ENCODE data around the gene ADAM29. TPM values are rescaled to one million over a fixed set of nuclear protein-coding genes. Genes with fewer than 3 reads are reported as not detected.
"Not testable (repeated sequence)": the region's sequence is repeated elsewhere in the genome, so short reads cannot be mapped to it uniquely, and the experiment has no call there.

ADAM29 gene
- total RNA-seq, 1 donor from 2014 or later, result not detected

- Mint-ChIP-seq H3K4me3 (ENCODE audit: unreplicated experiment) (no peak overlapping the region), H3K36me3 (ENCODE audit: low read depth) (peaks cover 5% of the 10 kb centered on the region), H3K9me3 (ENCODE audit: low read depth) (peaks cover 57% of the 10 kb centered on the region), H3K27me3 (ENCODE audit: low read depth) (no peaks in the 10 kb centered on the region), H3K27ac (ENCODE audit: unreplicated experiment) (no peak overlapping the region), H3K4me1 (ENCODE audit: low read depth) (no peaks in the 10 kb centered on the region)
- no peak for TF ChIP-seq CTCF (IDR thresholded peaks at IDR 0.05)
- no peak for DNase-seq (ENCODE audit: low spot score)
Observed at GRCh38 chr4:174983128-174983750, 65.1 kb downstream of the ADAM29 start.

GRCh38 chr4:174983870-174984269 lies 65.7 kb downstream of the ADAM29 start:
- H3K27me3 Mint-ChIP-seq (ENCODE audit: low read depth); H3K4me1 Mint-ChIP-seq (ENCODE audit: low read depth); DNase-seq (ENCODE audit: low spot score); H3K36me3 Mint-ChIP-seq (ENCODE audit: low read depth); H3K4me3 Mint-ChIP-seq (ENCODE audit: unreplicated experiment); H3K27ac Mint-ChIP-seq (ENCODE audit: unreplicated experiment): not testable (repeated sequence)
- peaks cover 59% of the 10 kb centered on the region for H3K9me3 Mint-ChIP-seq (ENCODE audit: low read depth)

GRCh38 chr4:174989791-174990190 lies 71.6 kb downstream of the ADAM29 start:
- peaks cover 37% of the 10 kb centered on the region for H3K9me3 Mint-ChIP-seq (ENCODE audit: low read depth)
- peaks cover 3% of the 10 kb centered on the region for H3K4me1 Mint-ChIP-seq (ENCODE audit: low read depth)
- TF ChIP-seq CTCF (IDR thresholded peaks at IDR 0.05), result no peak
- H3K36me3 Mint-ChIP-seq (ENCODE audit: low read depth), result peaks cover 3% of the 10 kb centered on the region
- no peaks in the 10 kb centered on the region for H3K27me3 Mint-ChIP-seq (ENCODE audit: low read depth)
- no peak overlapping the region for H3K27ac Mint-ChIP-seq (ENCODE audit: unreplicated experiment)
- no peak overlapping the region for H3K4me3 Mint-ChIP-seq (ENCODE audit: unreplicated experiment)
- DNase-seq (ENCODE audit: low spot score), result no peak

- Mint-ChIP-seq H3K4me1 (ENCODE audit: low read depth) (no peaks in the 10 kb centered on the region), H3K27ac (ENCODE audit: unreplicated experiment) (no peak overlapping the region), H3K27me3 (ENCODE audit: low read depth) (no peaks in the 10 kb centered on the region), H3K4me3 (ENCODE audit: unreplicated experiment) (no peak overlapping the region), H3K9me3 (ENCODE audit: low read depth) (peaks cover 12% of the 10 kb centered on the region), H3K36me3 (ENCODE audit: low read depth) (no peaks in the 10 kb centered on the region)
- DNase-seq (ENCODE audit: low spot score), result no peak
- no peak for TF ChIP-seq CTCF (IDR thresholded peaks at IDR 0.05)
Observed at GRCh38 chr4:174993916-174994315, 75.8 kb downstream of the ADAM29 start.

- no peaks in the 10 kb centered on the region for H3K27me3 Mint-ChIP-seq (ENCODE audit: low read depth)
- peaks cover 18% of the 10 kb centered on the region for H3K9me3 Mint-ChIP-seq (ENCODE audit: low read depth)
- no peak overlapping the region for H3K27ac Mint-ChIP-seq (ENCODE audit: unreplicated experiment)
- no peak for TF ChIP-seq CTCF (IDR thresholded peaks at IDR 0.05)
- no peak for DNase-seq (ENCODE audit: low spot score)
- H3K4me3 Mint-ChIP-seq (ENCODE audit: unreplicated experiment), result no peak overlapping the region
- no peaks in the 10 kb centered on the region for H3K4me1 Mint-ChIP-seq (ENCODE audit: low read depth)
- no peaks in the 10 kb centered on the region for H3K36me3 Mint-ChIP-seq (ENCODE audit: low read depth)
Observed at GRCh38 chr4:174996079-174996478, 77.9 kb downstream of the ADAM29 start.

- Mint-ChIP-seq H3K36me3 (ENCODE audit: low read depth) (no peaks in the 10 kb centered on the region), H3K27me3 (ENCODE audit: low read depth) (peaks cover 5% of the 10 kb centered on the region), H3K4me3 (ENCODE audit: unreplicated experiment) (no peak overlapping the region), H3K27ac (ENCODE audit: unreplicated experiment) (no peak overlapping the region), H3K9me3 (ENCODE audit: low read depth) (peaks cover 10% of the 10 kb centered on the region), H3K4me1 (ENCODE audit: low read depth) (no peaks in the 10 kb centered on the region)
- TF ChIP-seq CTCF (IDR thresholded peaks at IDR 0.05), result no peak
- no peak for DNase-seq (ENCODE audit: low spot score)
Observed at GRCh38 chr4:174999407-174999806, 81.2 kb downstream of the ADAM29 start.
